ENCODE data around the gene PIH1D1.

PIH1D1 gene

DNA sequence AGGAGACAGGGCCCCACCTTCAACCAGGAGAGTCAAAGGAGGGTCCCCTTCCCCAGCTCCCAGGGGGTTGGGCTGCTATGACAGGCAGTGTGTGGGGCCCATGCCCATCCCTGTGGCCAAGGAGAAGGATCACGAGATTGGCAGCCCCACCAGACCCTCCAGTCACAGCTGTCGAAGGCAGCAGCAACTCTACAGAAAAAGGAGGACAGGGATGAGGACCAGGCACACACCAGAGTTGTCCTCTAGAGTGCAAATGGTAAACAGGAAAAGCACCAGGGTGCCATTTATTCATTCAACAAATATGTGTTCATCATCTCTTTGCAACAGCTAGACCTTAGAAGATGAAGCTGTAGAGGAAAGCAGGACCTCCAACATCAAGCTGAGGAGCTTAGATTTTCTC, 32.4 kb downstream of the PIH1D1 start:
- DNase-seq (ENCODE audit: low read depth in 2 of 2): no peak

DNA sequence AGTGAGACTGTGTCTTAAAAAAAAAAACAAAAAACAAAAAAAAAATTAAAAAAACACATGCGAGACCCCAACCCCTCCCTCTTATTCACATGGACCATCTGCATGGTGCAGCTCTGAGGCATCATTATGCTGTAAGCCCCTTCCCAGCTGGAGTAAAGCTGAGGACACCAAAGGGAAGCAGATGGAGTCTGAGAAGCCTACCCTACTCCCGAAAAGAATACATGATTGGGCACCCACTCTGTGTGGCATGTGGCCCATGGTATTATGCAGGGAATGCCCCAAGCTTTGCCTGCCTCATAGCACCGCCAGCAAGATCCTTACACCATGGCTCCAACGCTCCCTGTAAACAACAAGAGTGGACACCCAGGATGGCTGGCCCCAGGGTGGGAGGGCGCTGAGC, 33.1 kb downstream of the PIH1D1 start:
- DNase-seq (ENCODE audit: low read depth in 2 of 2): no peak

GRCh38 chr19:49417088-49417487, 34.5 kb downstream of the PIH1D1 start:
- DNase-seq (ENCODE audit: low read depth in 2 of 2): no peak

GRCh38 chr19:49415810-49416200, 35.8 kb downstream of the PIH1D1 start:
- no peak for DNase-seq (ENCODE audit: low read depth in 2 of 2)

DNA sequence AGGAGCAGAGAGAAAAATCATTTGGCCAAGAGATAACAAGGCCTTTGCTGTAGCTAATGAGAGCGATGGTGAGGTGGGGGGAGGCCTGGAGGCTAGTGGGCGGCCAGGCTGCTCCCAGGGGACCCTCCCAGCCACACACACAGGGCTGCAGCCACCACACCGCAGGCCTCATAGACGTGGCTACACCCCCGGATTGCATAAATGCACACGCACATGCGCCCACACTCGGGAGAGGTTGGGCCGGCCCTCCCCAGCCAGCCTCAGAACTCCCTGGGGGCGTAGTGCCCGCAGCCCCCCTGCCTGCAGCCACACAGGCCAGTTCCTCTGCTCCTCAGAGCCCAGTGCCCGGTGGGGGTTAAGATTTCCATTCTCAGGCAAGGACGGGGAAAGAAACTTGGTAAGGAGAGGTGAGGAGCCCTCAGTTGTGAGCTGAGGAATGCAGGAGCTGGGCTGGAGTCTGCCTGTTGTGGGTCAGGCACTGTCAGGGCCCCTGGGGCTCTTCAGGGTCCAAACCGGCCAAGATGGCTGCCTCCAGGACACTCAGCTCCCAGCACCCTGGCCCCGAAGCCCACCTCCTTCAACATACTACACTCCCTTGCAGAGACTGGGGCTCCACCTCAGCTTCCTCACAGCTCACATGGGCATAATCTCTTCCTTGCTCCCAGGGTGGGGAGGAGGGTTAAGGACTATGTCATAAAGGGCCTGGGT, 36.4 kb downstream of the PIH1D1 start:
- no peak for DNase-seq (ENCODE audit: low read depth in 2 of 2)

DNA sequence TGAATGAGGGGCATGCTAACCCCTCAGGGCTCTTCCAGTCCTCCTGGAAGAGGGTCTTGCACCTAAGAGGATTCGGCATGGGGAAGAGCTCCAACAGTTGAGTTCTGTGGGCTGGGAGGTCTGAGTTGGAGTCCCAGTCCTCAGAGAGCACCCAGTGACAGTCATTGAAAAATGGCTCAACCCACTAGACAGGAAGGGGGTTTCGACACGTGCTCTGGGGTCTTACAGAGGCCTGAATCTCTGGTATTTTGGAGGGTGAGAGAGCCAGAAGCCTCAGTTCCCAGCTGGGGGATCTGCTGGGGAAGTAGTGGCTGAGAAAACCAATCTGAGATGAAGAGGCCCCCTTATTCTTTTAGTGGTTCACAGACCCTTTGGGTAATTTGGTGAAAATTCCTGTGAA, 37.4 kb downstream of the PIH1D1 start:
- no peak for DNase-seq (ENCODE audit: low read depth in 2 of 2)

GRCh38 chr19:49413348-49413747, 38.3 kb downstream of the PIH1D1 start:
- DNase-seq (ENCODE audit: low read depth in 2 of 2): peak; percentile 11 to 17

DNA sequence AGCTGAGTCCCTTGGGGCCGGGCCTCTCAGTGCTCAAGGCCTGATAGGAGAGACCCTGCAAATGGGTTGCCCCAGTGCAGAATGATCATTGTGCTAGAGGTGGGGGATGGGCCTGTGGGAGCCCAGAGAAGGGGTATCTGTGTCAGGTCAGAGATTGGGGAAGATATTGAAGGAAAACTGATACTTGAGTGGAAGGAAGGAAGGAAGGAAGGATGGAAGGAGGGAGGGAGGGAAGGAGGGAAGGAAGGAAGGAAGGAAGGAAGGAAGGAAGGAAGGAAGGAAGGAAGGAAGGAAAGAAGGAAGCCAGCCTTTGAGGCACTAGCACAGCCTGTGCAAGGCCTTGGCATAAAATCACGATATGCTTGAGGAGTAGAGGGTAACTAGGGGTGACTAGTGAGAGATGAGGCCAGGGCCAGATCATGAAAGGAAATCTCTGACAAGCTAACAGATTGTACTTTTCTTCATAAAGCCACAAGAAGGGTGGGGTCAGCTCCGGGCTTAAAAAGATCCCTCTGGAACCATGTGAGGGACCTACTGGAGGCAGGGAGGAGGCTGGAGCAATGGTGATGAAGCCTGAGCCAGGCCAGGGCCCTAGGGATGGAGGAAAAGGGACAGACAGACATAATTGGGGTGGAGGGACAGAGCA, 39.8 kb downstream of the PIH1D1 start:
- no peak for DNase-seq (ENCODE audit: low read depth in 2 of 2)

DNA sequence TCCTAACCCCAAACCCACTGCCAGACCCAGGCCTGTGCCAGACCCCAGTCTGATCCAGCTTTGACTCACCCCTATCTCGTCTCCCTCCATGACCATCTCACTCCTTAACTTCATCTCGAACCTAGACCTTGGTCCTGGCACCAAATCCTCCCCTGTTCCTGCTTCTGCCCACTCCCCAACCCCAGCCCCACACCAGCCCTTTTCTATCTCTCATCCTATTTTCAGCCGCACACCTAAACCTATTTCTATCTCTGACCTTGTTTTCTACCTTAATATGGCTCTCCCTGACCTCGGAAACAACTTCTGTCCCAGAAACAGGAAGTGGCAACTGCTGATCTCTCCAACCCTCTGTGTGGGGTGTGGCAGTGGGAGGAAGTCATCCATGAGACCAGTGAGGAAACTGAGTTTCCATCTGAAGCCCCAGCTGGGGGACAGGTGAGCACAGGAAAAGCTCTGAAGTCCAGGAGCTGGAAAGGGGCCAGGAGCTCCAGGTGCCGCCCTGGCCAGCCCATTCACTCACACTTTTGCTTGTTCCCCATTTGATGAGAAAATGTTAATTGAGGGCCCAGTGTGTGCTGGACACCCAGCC, 42.1 kb downstream of the PIH1D1 start:
- DNase-seq (ENCODE audit: low read depth in 2 of 2): no peak

- no peak for DNase-seq (ENCODE audit: low read depth in 2 of 2)
Measured at GRCh38 chr19:49408816-49409440, 42.7 kb downstream of the PIH1D1 start.

DNA sequence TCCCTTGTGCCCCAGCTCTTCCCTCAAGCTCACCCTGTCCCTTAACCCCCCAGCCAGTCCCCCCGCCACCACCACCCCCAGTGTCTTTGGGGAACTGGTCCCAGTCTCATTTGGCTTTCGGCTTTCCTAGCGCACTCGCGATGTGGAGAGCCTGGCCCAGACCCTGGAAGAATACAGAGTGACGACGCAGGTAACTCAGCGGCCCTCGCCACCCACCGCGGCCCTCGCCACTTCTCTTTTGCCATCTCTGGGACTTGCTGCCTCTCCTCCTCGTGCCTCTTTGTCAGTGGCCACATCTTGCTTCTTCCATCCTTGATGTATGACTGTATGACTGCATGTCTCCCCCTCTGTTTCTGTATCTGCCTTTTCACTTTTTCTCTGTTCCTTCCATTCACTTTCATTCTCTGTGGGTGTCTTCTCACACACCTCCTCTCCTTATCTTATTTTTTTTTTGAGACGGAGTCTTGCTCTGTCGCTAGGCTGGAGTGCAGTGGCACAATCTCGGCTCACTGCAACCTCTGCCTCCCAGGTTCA, 44.1 kb downstream of the PIH1D1 start:
- DNase-seq (ENCODE audit: low read depth in 2 of 2): no peak

DNA sequence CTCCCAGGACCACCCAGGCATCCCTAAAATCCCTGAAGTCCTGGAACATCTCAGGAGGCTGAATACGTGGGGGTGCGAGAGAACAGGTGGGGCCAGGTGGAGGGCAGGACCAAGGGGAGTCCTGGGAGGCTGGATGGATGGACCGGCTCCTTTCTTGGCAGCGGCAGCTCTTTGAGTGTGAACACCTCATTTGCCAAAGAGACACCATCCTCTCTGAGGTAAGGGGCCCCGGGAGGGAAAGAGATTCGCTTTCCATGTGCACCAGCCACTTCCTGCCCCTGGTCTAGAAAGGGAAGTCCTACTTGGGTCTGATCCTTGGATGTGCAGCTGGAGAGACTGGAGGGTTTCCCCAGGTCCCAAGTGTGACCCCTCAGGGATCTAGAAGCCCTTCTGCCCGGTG, 44.5 kb downstream of the PIH1D1 start:
- DNase-seq (ENCODE audit: low read depth in 2 of 2): no peak

DNA sequence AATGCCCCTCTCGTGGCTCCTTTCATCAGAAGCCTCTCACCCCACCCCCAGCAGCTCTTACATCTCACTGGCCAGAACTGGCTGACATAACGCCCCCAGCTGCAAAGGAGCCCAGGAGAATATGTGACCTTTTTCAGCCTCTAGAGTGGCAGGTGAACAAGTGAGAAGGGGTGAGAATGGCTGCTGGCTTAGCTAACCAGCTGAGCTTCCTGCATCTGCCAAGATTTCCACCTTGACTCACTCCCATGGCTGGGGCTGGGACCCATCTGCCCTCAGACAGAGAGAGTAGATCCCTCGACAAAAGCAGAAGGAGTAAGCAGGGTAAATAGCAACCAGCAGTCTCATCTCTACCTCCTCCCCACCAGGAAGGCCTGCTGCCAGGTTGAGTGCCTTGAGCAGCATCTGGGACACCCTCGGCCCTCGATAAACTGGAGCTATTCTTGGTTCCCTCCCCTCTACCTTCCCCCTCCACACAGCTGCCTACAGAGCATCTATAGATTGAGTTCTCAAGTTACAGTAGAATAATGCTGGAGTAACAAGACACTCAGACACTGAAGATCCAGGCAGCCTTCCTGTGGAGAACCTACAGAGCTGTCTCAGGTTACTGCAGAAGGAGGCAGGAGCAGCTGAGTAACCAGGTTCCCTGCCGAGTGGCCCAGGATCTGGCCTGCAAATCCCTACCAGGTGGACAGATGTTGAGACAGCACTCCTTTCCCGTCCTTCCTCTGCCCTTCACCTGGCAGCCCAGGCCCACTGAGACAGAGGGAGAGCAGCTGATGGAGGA, 48.0 kb downstream of the PIH1D1 start:
- DNase-seq (ENCODE audit: low read depth in 2 of 2): peak; percentile 15 to 37

GRCh38 chr19:49400029-49400428, 51.6 kb downstream of the PIH1D1 start:
- DNase-seq (ENCODE audit: low read depth in 2 of 2): no peak

- no peak for DNase-seq (ENCODE audit: low read depth in 2 of 2)
Measured at GRCh38 chr19:49398931-49399330, 52.7 kb downstream of the PIH1D1 start.

GRCh38 chr19:49398001-49398615, 53.5 kb downstream of the PIH1D1 start:
- no peak for DNase-seq (ENCODE audit: low read depth in 2 of 2)

DNA sequence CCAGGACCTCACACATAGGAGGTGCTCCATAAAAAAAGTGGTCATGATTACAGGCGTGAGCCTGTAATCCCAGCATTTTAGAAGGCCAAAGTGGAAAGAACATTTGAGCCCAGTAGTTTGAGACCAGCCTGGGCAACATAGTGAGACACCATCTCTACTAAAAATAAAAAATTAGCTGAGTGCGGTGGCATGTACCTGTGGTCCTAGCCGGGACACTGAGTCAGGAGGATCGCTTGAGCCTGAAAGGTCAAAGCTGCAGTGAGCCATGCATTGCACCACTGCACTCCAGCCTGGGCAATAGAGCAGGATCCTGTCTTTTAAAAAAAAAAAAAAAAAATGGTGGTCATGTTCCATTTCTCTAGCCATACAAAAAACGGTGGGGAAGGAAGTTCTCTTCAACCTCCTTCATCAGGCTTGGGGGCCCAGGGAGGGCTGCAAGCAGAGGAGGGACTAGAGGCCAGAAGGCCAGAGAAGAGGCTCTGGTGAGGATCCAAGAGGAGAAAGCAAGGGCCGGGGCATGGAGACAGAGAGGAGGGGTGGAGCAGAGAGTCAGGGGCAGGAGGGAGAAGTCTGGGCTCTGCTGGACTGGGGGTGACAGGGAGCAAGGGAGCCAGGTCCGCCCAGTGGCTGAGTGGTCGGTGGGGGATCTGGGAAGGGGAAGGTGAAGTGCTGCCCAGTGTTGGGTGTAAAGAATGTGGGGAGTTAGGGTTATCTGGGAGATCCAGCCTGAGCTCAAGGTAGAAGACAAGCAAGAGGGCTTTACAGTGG, 54.7 kb downstream of the PIH1D1 start:
- DNase-seq (ENCODE audit: low read depth in 2 of 2): no peak

Data from fibroblast of skin of left quadriceps (primary cell).